Left forelimb (tissue), 1 donor: Measurements from ENCODE around the gene ANKRD44.

ENCODE experiments used
- DNase-seq: peaks from one replicate; pipeline ENCODE4 v3.0.0-alpha.2; 2018; ENCODE audit warnings: low spot score

ANKRD44 gene

DNA sequence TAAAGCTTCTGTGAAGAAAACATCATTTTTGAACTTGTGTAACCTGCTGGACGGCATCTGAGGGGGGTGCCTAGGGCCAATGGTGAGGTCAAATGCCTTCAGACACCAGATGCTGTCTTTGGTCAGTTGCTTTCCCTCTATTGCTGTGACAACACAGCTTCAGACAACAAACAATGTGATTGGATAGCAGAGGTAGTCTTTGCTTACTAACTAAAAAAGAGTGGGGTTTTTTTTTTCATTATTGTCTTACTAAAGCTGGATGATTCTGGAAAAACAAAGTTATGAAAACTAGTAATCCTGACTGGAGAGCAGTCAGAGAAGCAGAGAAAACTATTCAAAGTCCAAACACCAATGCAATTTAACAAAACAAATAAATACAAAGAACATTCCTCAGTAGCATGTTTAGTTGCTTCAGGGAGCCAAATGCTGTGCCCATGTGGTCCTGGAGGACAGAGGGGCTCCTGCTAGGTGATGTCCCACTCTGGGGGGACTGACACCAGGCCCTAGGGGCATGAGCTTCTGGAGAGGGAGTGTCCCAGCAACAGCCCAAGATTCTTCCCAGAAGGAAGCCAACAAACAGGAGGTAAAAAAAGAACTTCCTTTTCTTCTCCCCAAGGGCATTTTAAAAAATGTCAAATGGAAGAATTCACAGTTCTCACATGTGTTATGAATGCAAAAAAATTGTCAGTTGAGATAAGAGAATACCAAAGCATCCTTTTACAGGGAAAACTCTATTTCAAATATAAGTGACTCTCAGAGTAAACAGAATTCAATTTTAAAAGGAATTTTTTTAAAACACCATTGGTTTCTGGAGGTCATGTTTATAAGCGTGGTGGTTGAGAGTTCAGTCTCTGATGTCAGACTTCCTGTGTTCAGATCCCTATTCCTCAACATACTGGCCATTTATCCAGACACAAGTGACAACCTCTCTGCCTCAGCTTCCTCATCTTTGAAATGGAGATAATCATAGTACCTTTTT is 203.0 kb downstream of the ANKRD44 start:
- DNase-seq: no peak

DNA sequence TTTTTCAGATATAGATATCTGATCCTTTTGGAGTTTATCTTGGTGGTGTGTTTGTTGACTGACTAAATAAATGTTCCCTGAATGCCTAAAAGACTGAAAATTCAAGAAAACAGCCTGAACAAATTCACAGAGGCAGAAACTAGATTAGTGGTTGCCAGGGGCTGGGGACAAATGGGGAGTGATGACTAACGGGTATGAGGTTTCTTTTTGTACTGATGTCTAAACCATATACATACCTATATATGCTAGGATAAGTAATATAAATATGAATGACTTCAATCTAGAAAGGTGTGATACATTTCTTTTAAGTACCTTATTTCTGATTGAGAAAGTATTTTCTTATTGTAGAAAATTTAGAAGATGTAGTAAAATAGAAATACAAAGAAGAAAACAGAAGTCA is 207.2 kb downstream of the ANKRD44 start:
- no peak for DNase-seq

DNA sequence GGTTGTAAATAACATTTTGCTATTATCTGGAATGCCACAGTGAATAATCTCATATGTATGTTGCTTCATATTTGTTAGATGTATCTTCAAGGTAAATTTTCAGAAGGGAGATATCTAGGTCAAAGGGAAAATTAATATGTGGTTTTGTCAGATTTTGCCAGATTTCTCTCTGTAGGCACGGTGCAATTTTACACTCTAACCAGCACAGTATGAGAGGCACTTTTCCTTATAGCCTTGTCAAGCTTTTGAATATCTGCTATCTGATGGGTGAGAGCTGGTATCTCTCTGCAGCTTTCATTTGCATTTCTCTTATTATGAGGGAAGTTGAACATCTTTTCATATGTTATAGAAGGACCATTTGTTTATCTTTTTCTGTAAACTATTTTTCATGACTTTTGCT is 208.3 kb downstream of the ANKRD44 start:
- no peak for DNase-seq

DNA sequence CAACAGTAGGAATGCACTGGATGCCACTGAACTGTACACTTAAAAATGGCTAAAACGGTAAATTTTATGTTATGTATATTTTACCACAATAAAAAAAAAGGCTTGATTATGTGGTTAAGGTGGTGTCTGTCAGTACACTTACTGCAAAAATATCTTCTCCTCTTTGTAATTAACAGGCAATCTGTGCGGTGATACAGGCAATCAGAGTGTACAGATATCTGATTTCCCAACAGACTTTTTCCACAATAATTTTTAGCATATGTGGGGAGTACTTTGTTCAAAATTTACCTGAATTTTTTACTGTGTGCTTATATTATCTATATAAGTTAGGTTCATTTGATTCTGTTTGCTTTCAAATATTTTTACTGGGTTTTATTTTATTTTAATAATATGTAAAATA is 209.1 kb downstream of the ANKRD44 start:
- no peak for DNase-seq

DNA sequence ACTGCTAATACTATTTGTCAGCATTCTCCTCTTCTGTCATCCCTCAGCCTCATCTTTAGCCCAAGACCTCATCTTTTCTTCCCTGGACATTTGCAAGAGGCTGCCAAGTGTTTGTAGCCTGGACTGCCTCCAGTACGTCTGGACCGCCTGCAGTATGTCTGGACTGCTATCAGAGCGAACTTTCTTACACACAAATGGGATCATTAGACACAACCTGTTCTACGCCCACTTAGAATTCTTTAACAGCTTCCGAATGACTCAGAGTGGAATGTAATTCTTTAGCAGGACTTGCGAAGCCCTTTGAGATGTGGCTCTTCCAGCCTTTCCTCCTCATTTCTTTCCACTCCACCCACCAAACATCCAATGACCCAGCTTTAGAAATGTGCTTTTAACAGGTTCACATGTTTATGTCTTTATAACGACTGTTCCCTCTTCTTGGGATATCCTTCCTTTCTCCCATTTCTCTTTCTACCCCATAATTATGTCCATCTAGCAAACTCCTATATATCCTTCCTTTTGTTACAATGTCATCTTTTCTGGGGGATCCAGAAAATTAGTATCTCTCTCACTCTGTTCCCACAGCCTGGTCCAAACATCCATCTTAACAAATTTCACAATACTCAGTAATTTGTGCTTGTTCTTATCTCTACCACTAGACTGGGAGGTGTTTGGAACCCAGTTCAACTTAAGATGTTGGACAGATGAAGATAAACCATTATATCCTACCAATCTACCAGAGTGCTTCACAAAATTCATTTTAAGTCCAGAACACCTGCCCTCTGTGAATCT is 212.8 kb downstream of the ANKRD44 start:
- no peak for DNase-seq

DNA sequence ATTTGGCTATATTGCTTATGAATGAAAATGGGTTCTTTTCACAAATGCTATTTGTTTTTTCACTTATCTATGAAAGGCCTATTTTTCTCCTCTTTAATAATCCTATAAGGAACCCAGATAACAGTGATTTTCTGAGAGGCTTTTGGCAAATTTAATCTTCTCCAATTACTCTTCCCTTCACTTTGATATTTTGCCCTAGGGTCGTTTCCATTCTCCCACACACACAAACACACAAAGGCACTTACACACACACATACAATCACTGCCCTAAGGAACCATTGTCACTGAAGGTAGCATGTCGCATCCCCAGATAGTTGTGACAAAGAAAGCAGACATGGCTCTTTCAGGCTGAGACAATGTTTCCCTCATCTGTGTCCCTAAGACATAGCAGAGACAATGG is 213.9 kb downstream of the ANKRD44 start:
- DNase-seq: no peak

DNA sequence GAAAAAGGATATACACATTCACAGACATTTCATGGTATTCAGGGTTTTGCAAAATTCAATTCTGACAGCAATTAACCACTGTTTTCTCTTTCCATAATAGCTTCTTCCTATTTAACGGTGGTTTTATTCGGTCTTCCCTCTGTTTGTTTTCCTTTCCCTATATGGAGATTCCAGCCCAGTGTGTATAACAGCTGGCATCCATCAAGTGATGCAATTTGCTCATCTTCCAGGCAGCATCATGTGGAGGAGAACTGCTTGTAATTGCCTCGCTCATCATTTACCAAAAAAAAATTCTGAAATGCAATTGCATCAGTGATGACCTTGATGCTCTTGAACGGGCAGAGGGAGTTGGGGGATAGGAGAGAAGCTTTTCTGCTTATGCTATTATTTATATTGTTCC is 218.1 kb downstream of the ANKRD44 start:
- DNase-seq: no peak

DNA sequence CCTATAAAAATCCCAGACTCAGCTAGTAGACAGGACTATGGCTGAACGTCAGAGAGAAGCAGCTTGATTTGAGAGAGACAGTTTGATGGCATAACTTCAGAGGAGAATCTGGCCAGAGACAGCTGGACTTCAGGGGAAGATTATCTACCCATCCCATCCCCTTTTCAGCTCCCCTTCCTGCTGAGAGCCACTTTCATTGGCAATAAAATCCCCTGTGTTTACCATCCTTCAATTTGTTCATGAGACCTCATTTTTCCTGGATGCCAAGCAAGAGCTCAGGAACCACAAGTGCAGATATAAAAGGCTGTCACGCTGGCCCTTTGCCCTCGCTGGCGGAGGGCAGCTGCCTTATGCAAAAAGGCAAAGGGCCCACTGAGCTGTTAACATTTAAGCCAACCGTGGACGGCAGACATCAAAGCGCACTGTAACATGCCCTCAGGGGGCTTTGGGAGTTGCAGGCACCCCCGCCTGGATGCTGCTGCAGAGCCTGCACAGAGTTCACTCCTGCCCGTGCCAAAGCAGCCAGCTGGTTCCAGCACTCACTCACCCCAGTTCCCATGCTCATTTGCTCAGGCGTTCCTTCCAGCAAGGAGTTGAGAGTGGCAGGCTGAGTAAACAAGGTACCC is 219.7 kb downstream of the ANKRD44 start:
- no peak for DNase-seq

DNA sequence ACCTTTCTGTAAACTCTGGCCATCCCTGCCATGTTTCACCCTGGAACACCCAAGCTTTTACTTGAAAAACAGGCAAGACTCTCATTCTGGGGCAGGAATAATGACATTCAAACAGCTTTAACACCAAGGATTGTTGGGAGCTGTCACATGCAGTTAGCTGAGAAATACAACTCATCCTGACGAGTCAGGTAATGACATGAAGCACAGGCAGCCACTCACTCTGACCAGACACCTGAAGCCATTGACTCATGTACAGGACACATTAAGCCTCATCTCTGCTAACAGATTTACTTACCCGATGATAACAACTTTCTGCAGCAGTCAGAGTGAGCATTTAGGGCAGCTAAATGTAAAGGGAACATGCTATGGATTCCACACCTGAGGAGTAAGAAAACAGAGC is 220.9 kb downstream of the ANKRD44 start:
- DNase-seq: no peak

DNA sequence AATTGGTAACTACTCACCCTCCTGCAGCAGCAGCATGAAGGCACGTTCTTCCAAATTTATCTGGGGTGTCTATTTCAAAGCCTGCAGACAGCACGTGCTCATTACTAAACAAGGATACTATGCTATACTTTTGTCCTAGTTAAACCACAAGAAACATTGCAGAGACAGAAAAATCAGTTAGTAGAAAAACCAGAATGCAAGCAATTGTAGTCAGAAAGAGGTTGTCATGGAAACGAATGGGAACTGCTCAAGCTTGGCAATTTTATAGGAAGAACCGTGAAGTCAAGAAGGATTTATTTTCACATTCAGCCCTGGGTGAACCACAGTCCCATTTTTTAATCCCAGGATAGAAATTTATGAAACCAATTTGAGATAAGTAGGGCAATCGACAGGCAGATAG is 221.9 kb downstream of the ANKRD44 start:
- DNase-seq: no peak

DNA sequence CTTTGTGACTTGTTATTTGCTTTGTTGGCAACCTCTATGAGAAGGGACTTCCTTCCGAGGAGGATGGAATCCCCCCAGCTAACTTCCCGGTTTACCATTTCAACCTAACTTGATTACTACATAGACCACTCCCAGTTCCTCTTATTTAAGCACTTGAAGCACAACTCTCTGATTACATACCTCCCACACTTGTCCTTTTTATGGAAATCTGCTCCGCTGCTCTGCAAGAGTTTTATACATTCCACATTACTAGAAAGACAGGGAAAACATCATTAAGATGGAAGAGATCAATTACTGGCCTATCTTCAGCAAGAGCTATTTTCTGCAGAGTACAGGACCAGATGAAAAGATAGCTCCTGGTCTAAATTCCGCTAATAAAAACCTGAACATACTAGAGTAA is 224.1 kb downstream of the ANKRD44 start:
- DNase-seq: no peak

DNA sequence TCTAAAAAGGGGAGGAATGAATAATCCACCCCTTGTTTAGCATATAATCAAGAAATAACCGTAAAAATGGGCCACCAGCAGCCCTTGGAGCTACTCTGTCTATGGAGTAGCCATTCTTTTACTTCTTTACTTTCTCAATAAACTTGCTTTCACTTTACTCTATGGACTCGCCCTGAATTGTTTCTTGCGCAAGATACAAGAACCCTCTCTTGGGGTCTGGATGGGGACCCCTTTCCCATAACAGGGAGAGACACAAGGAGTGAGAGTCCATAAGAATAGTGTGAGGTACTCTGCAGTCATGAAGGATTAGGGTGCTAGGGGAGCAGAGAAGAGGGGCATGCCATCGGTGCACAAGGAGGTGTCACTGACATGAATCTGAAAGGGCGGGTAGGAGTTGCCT is 224.9 kb downstream of the ANKRD44 start:
- no peak for DNase-seq

DNA sequence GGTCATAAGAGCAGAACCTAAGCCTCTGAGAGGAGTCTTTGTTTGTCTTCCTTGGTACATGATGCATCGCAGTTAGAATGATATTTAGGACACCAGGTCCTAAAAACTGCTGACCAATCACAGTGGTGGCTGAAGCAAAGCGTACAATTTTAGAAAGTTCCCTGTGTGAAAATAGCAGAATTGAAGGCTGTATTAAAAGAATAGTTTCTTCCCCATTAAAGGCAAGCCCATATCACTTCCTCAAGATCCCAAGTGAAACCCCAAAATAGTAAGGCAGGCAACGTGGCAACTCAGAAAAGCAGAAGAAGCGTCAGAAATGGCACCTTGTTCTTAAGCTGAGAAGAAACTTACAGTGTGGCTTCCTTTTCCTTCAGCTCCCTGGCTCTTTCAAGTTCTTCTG is 229.3 kb downstream of the ANKRD44 start:
- no peak for DNase-seq

DNA sequence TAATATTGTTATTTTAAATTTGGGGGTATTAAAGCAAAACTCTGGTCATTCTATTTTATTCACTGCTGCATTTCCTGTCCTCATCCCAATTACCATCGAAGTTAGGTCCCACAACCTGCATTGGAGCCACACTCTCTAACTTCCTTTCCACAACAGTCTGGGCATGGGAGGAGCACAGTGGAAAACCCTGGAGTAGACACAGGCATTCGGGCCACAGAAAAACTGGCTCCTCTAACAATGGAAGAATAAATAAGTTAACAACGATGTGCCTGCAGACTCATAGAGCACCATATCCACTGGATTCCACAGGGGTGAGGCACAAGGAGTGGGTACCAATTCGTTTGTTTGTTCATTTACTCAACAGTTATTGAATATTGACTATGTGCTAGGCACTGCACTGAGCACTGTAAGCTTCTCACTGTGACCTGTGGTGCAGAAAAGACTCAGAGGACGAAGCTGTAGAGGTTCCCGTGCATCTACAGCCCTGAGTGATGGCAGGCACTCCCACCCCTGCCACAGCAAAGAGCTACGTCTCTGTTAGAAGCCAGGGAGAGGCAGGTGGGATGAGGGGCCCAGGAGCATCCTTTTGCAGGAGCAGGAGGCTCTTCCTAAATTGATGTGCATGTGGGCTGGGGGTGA is 229.9 kb downstream of the ANKRD44 start:
- no peak for DNase-seq

DNA sequence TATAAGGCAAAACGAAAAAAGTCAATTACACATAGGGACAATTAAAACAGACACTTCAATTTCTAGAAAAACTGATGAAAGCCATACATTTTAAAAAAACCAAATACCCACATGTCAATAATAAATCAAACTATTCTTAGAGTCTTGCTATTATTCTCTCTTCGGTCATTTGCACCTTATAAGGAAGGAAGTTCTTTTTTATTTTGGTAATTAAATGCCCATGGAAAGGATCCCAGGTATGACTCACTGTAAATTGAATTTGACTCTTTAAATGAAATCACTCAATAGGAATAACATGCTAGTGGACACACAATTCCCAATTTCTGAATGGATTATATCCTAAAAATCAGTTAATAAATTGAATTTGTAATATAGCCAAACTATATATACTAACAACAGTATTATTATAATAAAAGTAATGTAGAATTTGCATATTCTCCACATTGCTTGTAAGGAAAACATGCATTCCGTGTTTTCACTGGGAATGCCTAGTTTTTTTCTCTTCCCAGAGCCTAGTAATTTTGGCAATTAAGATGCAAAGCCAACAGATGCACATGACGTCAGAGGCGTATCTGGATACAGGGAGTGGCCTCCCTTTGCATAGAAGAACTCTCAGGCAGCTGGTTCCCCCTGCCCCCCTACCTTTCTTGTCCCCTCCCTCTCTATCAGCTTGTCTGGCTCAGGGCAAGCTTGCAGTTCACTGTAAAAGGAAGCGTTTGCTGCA is 230.6 kb downstream of the ANKRD44 start:
- DNase-seq: no peak

DNA sequence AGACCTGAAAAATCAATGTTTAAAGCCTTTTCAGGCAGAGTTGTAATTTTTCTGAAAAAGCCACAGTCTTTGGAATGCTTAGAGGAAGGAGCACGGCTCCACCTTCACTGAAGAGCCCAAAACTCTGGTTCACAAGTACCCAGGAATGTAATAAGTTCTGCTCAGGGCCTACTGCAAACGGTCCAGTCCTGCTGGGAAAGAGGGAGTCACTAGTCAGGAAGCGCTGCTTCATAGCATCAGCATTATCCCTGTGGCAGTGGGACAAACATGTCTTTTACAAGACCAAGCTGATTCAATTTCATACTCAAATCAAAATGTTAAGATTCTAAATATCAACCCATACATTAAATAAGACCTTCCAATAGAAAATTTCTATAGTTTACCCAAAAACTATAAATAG is 231.2 kb downstream of the ANKRD44 start:
- DNase-seq: no peak

DNA sequence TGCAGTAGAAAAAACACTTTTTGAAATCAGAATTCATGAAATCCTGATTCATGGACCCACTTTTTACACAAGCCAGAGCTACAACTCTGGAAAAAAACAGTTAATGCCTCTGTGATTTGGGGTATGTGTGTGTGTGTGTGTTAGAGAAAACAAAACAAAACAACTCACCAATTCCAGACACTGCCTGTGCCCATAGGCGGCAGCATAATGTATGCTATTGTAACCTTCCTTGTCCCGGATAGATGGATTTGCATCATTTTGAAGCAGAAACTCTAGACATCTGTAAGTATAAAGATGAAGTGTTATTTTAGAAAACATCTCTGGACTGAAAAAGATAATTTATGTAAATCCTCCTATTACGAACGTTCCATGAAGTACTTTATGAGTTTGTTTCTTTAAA is 232.0 kb downstream of the ANKRD44 start:
- DNase-seq: no peak

DNA sequence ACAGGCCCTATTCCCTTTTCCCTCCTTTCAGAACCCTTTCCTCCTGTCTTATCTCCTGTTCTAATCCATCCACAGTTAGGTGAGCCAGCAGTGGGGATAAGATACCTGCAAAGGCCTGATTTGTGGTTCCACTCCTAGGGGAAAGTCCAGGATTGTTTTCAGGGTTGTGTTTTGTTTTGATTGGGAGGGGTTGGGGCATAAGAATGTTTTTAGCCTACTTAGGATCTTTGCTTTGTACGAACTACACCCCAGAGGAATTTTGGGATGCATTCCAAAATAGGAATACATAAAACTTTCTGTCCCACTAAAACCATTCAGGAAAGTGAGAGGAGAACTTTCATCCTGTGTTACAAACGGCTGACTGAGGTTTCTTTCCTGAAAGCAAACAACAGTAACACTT is 233.2 kb downstream of the ANKRD44 start:
- no peak for DNase-seq

DNA sequence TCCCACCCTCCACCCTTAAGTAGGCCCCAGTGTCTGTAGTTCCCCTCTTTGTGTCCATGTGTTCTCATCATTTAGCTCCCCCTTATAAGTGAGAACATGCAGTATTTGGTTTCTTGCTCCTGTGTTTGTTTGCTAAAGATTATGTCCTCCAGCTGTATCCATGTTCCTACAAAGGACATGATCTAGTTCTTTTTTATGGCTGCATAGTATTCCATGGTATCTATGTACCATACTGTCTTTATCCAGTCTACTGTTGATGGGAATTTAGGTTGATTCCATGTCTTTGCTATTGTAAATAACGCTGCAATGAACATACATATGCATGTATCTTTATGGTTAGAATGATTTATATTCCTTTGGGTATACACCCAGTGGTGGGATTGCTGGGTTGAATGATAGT is 233.9 kb downstream of the ANKRD44 start:
- DNase-seq: no peak

DNA sequence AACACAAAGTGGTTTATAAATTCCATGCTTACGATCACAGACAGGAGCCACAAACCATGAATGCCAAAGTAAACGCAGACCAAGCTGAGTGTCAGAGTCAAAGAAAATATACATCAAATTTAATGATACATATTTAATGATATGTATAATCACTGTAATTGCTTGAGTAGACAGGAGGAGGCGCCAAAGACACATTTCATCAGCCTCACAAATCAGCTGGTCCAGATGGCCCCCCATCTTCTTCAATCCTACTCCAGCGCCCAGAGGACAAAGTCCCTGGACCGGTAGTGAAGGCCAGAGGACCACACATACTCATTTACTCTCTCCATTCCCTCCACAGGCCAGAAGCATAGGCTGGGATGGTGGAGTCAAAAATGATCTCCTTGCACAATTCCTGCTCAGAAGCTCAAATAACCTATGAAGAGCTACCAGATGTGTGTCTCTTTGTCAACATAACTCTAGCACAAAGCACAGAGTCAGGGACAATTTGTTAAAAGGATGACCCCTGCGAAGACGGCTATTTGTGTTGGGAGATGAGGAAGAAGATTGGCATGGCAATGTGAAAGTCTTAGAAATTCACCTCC is 234.7 kb downstream of the ANKRD44 start:
- no peak for DNase-seq

DNA sequence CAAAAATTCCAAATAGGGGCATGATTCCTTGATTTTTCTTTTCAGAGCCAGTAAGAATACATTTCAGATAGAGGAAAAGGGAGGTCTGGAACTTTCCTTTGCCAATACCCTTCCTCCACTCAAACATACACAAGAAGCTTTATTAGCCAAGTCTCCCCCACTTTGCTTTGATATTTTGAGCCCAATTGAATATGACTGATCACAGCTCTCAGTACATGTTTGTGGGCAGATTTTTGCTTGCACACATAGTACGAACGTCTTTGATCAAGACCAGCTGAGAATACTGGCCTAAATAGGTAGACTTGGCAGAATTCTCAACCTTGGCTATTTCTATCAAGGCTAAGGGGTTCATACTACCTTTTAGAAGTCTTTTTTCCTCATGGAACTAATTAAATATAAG is 235.3 kb downstream of the ANKRD44 start:
- DNase-seq: no peak
